SK-N-MC (cell line): ENCODE measurements around the gene SLC16A5.

Experiments used
- DNase-seq: peaks from one replicate; pipeline ENCODE4 v3.0.0-alpha.2; 2011; ENCODE audit warnings: low read depth, low spot score
- H3K27ac ChIP-seq: fragments of 200-600 bp; sonication (generic); 2 replicates; pipeline ENCODE4 v1.5.1; 2016; ENCODE audit warnings: mixed run types
- H3K36me3 ChIP-seq: fragments of 200-600 bp; sonication (generic); 2 replicates; pipeline ENCODE4 v1.6.1; 2017; ENCODE audit warnings: antibody characterized with exemption, low read length, mixed read lengths; ENCODE audit not compliant: insufficient read depth
- H3K4me3 ChIP-seq: fragments of 200-600 bp; sonication (generic); 2 replicates; pipeline ENCODE4 v1.5.1; 2016
- H3K9ac ChIP-seq: fragments of 200-600 bp; sonication (generic); 2 replicates; pipeline ENCODE4 v1.8.0; 2017; ENCODE audit warnings: mixed run types, mixed read lengths; ENCODE audit not compliant: insufficient read length
- H3K9me3 ChIP-seq: fragments of 200-600 bp; sonication (generic); 2 replicates; pipeline ENCODE4 v1.6.1; 2017; ENCODE audit warnings: low read depth, mild to moderate bottlenecking, antibody characterized with exemption, low read length, moderate library complexity, mixed read lengths
- EZH2 ChIP-seq: fragments of 200-600 bp; sonication (generic); IDR thresholded peaks from one replicate; pipeline ENCODE4 v1.6.1; 2017; ENCODE audit warnings: antibody characterized with exemption
- FOXP2 ChIP-seq: optimal IDR thresholded peaks from 2 replicates; pipeline ENCODE3; 2011; ENCODE audit warnings: mild to moderate bottlenecking, moderate library complexity; ENCODE audit not compliant: insufficient read depth; ENCODE audit errors: extremely low read length, control extremely low read depth
- POLR2AphosphoS5 ChIP-seq: IDR thresholded peaks from 2 replicates; pipeline ENCODE4 v1.6.1; 2012; ENCODE audit warnings: mild to moderate bottlenecking, low read depth, low read length, borderline replicate concordance

The SLC16A5 gene

DNA sequence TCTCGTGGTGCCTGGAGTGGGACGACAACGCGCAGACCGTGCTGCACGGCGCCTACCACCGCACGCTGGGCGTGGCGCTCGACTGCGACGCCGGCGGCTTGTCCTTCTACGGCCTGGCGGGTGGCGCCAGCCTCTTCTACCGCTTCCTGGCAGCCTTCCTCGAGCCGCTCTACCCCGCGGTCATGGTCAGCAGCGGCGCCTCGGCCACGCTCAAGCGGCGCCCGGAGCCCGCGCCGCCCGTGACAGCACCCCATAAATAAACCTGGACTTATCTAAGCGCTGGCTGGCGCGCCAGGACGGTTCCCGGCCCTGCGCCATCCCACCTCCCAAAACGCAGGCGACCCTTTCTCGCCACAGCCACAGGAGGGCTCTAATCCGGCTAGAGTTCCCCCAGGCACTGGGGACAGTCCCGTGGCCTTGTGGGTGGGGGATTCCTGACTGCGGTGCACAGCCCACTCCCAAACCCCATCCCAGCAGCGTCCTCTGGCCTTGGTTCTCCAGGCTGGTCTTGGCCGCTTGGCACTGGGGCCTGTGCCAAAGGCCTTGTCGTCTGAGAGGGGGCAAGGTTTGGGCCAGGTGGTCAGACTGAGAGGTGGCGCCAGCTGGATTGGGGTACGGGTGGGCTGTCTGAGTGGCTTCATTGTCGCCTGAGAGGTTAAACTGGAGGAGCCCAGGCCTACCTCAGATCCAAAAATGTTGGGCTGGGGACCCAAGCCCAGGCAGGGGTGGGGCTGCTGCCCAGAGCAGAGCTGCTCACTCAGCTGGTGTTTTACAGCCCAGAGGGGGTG is 10.1 kb upstream of the SLC16A5 start:
- H3K9ac ChIP-seq: peak overlapping the region; percentile 23
- H3K36me3 ChIP-seq: no peaks in the 10 kb centered on the region
- H3K27ac ChIP-seq: no peak overlapping the region
- H3K9me3 ChIP-seq: no peaks in the 10 kb centered on the region
- TF ChIP-seq FOXP2 (no peak), POLR2AphosphoS5 (no peak)
- no peak overlapping the region for H3K4me3 ChIP-seq
- no peak for DNase-seq

DNA sequence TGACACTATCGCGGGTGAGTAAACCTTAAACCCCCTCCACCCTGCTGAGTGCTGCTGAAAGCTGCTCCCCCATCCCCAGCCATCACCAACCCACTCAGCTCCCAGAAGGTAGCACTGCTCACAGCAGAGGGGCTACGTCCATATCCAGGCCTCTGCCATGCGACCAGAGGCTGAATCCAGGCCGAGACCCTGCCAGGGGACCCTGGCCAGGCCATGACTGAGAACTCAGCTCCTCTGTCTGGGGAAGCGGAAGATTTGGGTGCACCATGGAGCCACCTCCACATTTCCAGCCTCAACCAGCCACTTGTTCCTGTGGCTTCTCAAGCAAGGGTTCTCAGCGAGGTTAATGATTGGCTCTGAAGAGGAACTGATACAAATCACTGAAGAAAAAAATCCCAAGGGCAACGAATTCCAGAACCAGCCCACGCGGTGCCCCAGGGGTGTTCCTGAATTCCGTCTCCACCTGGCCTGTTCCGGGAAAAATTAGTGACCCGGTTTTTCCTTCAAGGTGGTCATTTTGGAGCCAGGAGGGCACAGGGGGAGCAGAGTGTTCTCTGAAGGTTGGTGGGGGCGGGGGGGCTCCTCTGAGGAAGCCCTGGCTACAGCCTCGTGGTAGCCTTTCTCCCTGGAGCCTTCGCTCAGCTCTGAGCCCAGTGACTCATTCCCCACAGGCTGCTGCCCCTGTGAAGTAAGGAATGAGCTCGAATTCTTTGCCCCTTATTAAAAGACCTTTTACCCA is 9.3 kb upstream of the SLC16A5 start:
- Histone ChIP-seq H3K36me3 (no peaks in the 10 kb centered on the region), H3K9ac (peak overlapping the region; percentile 23), H3K4me3 (no peak overlapping the region), H3K27ac (no peak overlapping the region), H3K9me3 (no peaks in the 10 kb centered on the region)
- TF ChIP-seq EZH2 (no peak), POLR2AphosphoS5 (no peak), FOXP2 (no peak)
- no peak for DNase-seq

DNA sequence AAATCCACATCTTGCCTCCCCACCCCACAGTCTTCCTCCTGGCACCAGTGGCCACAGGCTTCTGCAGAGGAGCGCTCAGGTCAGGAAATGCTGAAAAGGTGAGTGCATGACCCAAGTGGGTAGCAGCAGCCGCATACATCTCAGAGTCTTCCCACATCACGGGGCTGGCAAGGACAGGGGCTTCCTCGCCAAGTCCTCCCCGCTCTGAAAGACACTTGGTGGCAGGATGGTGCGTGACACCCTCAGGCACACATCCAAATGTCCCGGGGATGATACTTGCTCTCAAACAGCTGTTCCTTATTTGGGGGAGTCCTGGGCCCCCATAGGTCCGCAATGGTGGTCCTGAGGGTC is 8.8 kb upstream of the SLC16A5 start:
- no peak overlapping the region for H3K9ac ChIP-seq
- TF ChIP-seq EZH2: no peak
- TF ChIP-seq POLR2AphosphoS5: no peak
- no peak for TF ChIP-seq FOXP2

DNA sequence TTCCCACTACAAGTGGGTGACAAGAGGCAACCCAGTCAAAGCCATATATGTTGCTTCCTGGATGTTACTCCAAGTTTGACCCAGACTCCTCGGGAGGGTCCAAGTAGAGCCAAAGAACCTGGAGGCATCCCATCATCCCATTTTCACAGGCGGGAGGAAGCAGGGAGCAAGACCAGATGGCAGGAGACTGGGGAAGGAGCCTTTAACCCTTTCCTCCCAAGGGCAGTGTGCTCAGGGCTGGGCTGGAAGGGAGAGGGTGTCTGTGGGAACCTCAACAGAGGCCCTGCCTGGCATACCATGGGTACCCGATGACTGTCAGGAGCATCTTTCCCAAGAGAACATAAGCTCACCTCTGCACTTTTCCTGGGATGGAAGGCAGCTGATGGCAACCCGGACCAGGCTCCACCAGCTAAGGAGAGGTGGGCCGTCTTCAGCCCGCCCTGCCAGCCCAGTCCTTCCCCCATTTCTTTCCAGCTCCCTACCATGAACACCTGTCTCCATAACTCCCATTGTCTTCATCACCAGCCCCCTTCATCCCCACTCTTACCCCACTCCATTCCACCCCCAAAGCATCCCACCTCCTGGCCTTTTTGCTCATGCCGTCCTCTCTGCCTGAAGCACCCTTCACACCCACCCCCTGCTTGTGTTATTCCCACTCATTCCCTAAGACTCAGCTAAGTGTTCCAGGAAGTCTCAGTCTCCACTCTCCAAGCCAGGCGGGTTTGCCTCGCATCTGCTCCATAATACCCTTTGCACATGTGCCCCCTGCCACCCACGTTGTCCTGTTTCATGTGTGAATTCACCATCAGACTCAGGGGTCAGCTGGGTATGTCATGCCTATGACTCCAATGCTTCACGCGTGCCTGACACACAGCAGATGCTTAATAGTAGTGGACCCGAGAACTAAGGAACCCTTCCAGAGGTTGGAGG is 5.9 kb upstream of the SLC16A5 start:
- no peaks in the 10 kb centered on the region for H3K9me3 ChIP-seq
- H3K9ac ChIP-seq: no peak overlapping the region
- H3K4me3 ChIP-seq: no peak overlapping the region
- no peaks in the 10 kb centered on the region for H3K36me3 ChIP-seq
- no peak overlapping the region for H3K27ac ChIP-seq
- no peak for DNase-seq
- TF ChIP-seq POLR2AphosphoS5 (no peak), FOXP2 (no peak), EZH2 (no peak)

More for the DNA sequence above, 8.8 kb upstream of the SLC16A5 start:
- Histone ChIP-seq H3K9me3 (no peaks in the 10 kb centered on the region), H3K36me3 (no peaks in the 10 kb centered on the region), H3K4me3 (no peak overlapping the region), H3K27ac (no peak overlapping the region)
- no peak for DNase-seq

DNA sequence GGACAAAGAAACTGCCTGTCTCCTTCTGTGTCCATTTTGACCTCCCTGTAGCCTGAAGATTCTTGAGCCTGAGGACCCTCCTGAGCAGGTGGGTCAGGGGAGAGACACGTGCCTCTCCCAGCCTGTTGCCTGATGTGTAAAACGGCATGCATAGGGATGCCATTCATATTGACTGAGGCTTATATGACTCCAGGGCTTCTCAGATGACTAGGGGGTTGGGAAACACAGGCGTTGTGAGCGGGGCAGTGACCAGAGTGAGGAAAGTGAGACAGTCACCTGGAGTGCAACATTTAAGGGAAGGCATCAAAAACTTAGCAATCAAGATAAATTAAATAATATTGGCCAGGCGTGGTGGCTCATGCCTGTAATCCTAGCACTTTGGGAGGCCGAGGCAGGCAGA is 5.1 kb upstream of the SLC16A5 start:
- no peak for DNase-seq
- Histone ChIP-seq H3K9me3 (no peaks in the 10 kb centered on the region), H3K9ac (no peak overlapping the region), H3K36me3 (no peaks in the 10 kb centered on the region), H3K27ac (no peak overlapping the region), H3K4me3 (no peak overlapping the region)
- no peak for TF ChIP-seq FOXP2
- TF ChIP-seq POLR2AphosphoS5: no peak
- TF ChIP-seq EZH2: no peak

DNA sequence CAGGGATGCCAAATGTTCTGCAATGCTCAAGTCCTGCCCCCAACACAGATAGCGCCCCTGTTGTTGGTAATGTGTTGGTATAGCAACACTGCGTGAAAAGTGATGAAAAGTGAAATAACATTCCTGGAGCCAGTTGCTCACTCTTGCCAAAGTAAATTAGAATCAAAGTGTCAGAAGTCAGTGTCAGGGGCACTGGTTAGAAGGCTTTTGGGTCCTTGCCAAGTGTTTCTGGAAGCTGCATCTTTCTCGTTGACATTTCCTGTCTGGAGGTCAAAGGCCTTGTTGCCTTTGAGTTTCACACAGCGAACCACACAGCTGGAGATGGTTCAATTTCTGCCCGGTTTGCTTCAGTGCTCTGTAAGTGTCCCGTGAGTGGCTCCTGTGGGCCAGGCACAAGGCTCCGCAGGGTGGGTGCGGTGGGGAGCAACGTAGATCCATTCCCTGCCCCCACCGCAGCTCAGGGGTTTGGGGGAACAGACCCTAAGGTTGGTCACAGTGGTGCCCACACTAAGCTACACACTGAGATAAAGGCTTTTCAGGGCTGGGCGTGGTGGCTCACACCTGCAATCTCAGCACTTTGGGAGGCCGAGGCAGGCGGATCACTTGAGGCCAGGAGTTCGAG is 3.6 kb upstream of the SLC16A5 start:
- TF ChIP-seq FOXP2: no peak
- no peak for TF ChIP-seq EZH2
- TF ChIP-seq POLR2AphosphoS5: no peak
- Histone ChIP-seq H3K9ac (no peak overlapping the region), H3K4me3 (no peak overlapping the region), H3K27ac (no peak overlapping the region), H3K36me3 (no peaks in the 10 kb centered on the region), H3K9me3 (no peaks in the 10 kb centered on the region)
- no peak for DNase-seq

DNA sequence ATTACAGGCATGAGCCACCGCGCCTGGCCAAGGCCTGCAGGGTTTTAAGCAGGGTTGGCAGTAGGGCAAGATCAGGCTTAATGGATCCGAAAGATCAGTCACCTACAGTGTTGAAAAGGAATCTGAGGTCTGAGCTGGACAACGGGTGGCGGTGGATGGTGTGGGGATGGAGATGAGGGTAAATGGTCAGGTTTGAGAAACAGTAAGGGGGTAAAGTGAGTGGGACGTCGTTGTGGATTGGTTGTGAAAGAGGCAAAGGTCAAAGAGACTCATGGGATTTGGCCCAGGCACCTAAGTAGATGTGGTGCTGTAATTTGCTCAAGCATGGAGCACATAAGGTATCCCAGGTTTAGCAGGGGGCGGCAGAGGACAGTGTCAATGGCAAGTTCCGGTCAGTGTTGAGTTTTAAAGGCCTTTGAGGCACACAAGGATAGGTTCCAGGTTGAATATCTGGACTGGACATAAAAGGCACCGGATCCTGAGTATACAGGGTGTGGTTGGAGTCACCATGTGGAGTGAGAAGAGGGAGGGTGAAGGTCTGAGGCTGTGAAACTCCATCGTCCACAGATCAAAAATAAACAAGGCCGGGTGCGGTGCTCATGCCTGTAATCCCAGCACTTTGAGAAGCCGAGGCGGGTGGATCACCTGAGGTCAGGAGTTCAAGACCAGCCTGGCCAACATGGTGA is 1.1 kb upstream of the SLC16A5 start:
- no peak overlapping the region for H3K27ac ChIP-seq
- H3K9me3 ChIP-seq: no peaks in the 10 kb centered on the region
- H3K9ac ChIP-seq: no peak overlapping the region
- H3K36me3 ChIP-seq: no peaks in the 10 kb centered on the region
- TF ChIP-seq EZH2 (no peak), FOXP2 (no peak), POLR2AphosphoS5 (no peak)
- H3K4me3 ChIP-seq: no peak overlapping the region
- DNase-seq: no peak
